ENCODE measurements around the gene ADH1A.

GRCh38 chr4:99275050-99275449, 15.7 kb downstream of the ADH1A start:
- TF ChIP-seq, protein P1, sequence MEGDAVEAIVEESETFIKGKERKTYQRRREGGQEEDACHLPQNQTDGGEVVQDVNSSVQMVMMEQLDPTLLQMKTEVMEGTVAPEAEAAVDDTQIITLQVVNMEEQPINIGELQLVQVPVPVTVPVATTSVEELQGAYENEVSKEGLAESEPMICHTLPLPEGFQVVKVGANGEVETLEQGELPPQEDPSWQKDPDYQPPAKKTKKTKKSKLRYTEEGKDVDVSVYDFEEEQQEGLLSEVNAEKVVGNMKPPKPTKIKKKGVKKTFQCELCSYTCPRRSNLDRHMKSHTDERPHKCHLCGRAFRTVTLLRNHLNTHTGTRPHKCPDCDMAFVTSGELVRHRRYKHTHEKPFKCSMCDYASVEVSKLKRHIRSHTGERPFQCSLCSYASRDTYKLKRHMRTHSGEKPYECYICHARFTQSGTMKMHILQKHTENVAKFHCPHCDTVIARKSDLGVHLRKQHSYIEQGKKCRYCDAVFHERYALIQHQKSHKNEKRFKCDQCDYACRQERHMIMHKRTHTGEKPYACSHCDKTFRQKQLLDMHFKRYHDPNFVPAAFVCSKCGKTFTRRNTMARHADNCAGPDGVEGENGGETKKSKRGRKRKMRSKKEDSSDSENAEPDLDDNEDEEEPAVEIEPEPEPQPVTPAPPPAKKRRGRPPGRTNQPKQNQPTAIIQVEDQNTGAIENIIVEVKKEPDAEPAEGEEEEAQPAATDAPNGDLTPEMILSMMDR (IDR thresholded peaks at IDR 0.05), result no peak
- TF ChIP-seq POLR2AphosphoS5 (IDR thresholded peaks at IDR 0.05; ENCODE audit: insufficient read depth in 1 of 2, low read depth in 1 of 2), result no peak
- TF ChIP-seq POLR2A (IDR thresholded peaks at IDR 0.05), result no peak
